ENCODE data around the gene RND1. TPM values are rescaled to one million over a fixed set of nuclear protein-coding genes. Genes with fewer than 3 reads are reported as not detected.

Gene RND1
- total and polyA plus RNA-seq, 2 of the 13 experiments (the other 11 are each of a cell fraction or from before 2014, with no cell fraction given) = 1.8 to 1.9 TPM

DNA sequence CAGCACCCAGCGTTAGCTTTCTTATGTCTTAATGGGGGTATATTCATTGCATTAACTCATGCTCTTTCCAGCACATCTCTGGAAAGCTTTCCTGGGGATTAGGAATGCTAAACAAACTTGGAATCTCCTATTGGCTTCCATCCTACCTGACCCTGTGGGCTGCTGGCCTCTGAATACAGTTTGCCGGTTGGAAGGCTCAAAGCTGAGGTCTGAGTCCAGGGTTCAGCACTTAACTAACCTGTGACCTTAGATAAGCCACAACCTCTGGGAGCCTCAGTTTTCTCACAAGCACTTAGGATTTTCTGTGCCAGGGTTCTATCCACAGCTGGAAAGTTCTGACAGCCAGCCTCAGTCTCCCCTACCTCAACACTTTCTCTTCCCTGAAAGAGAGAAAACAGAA, 12.9 kb upstream of the RND1 start:
- no peak overlapping the region for H3K9ac ChIP-seq (ENCODE audit: insufficient read depth, low read depth, low read length)
- H3K36me3 ChIP-seq (replicated peaks in 1 of 2; ENCODE audit: control insufficient read depth in 1 of 2, insufficient read depth in 2 of 2, low read length in 2 of 2) = no peaks in the 10 kb centered on the region
- H4K20me1 ChIP-seq (ENCODE audit: insufficient read depth, low read length) = no peaks in the 10 kb centered on the region
- WGBS (ENCODE audit: low lambda C conversion rate) = 0% methylated on average over 1 of the region's 2 CpGs
- no peak for DNase-seq (ENCODE audit: low spot score)
- in situ Hi-C loops (cut with HindIII; ENCODE audit: extremely low pct_ligation_motif_present, low pct_unique_long_range_greater_than_20kb) (no loop called here), intact Hi-C loops (cut with micrococcal nuclease; ENCODE audit: unreplicated experiment) (no loop called here)
- peak; percentile 55 for FAIRE-seq
- peaks cover 2 to 23% of the 10 kb centered on the region in 2 experiments; a peak in 3 of 5 replicates for H3K27me3 ChIP-seq (ENCODE audit: control insufficient read depth in 1 of 2, insufficient read depth in 2 of 2, low read length in 2 of 2)
- H3K79me2 ChIP-seq (ENCODE audit: insufficient read depth, low read length) = no peaks in the 10 kb centered on the region
- peak overlapping the region; percentile 42 for H3K4me2 ChIP-seq (ENCODE audit: low read depth, low read length)
- no peaks in the 10 kb centered on the region for H3K9me3 ChIP-seq (ENCODE audit: low read length)
- H2AFZ ChIP-seq (ENCODE audit: low read length) = no peak overlapping the region
- H3K4me3 ChIP-seq (replicated peaks in 1 of 3; ENCODE audit: insufficient read depth in 1 of 3, low read depth in 2 of 3, low read length in 3 of 3) = 0 out of 6 replicates have a peak overlapping the region, but pooled peaks of 1 of the 3 experiments have one; percentile 1
- POLR2A ChIA-PET = interaction anchor here (1.9 kb wide), 1 partner anchor 12 kb away, joined by 23 read pairs; the partner anchor contains the start of gene RND1
- H3K27ac ChIP-seq (ENCODE audit: extremely low read length, insufficient read depth, low read length) = no peak overlapping the region
- peak; percentile 60 for ATAC-seq
- CTCF ChIA-PET (ENCODE audit: low intra/inter-chr PET ratio, low total read pairs) = no interaction called here
- no TSS peak for BruUV-seq (replicated peaks)
- peaks cover 60% of the 10 kb centered on the region for H3K4me1 ChIP-seq (ENCODE audit: insufficient read depth, low read length)
- TF ChIP-seq, protein P1, sequence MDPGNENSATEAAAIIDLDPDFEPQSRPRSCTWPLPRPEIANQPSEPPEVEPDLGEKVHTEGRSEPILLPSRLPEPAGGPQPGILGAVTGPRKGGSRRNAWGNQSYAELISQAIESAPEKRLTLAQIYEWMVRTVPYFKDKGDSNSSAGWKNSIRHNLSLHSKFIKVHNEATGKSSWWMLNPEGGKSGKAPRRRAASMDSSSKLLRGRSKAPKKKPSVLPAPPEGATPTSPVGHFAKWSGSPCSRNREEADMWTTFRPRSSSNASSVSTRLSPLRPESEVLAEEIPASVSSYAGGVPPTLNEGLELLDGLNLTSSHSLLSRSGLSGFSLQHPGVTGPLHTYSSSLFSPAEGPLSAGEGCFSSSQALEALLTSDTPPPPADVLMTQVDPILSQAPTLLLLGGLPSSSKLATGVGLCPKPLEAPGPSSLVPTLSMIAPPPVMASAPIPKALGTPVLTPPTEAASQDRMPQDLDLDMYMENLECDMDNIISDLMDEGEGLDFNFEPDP (CRISPR knock-in tag; conservative IDR thresholded peaks at IDR 0.05) = no peak
- TF ChIP-seq PAX8 (CRISPR knock-in tag; IDR thresholded peaks at IDR 0.05; ENCODE audit: borderline replicate concordance) (no peak), SALL1 (CRISPR knock-in tag; IDR thresholded peaks at IDR 0.05) (no peak), PHF20 (CRISPR knock-in tag; IDR thresholded peaks at IDR 0.05) (no peak), ZBTB14 (CRISPR knock-in tag; IDR thresholded peaks at IDR 0.05) (no peak), ARNT2 (CRISPR knock-in tag; IDR thresholded peaks at IDR 0.05; ENCODE audit: low read depth) (no peak), ERF (CRISPR knock-in tag; IDR thresholded peaks at IDR 0.05) (no peak), ZNF598 (CRISPR knock-in tag; IDR thresholded peaks at IDR 0.05; ENCODE audit: borderline replicate concordance) (no peak), BRF2 (CRISPR knock-in tag; IDR thresholded peaks at IDR 0.05) (no peak), RXRB (CRISPR knock-in tag; IDR thresholded peaks at IDR 0.05; ENCODE audit: borderline replicate concordance) (peak; percentile 38; the same call in 1 of the 2 replicates), REPIN1 (CRISPR knock-in tag; IDR thresholded peaks at IDR 0.05; ENCODE audit: borderline replicate concordance, low read depth) (no peak), ZNF629 (CRISPR knock-in tag; conservative IDR thresholded peaks at IDR 0.05) (0 out of 2 replicates have a peak, but pooled peaks have one; percentile 50)
- TF ChIP-seq, protein P2, sequence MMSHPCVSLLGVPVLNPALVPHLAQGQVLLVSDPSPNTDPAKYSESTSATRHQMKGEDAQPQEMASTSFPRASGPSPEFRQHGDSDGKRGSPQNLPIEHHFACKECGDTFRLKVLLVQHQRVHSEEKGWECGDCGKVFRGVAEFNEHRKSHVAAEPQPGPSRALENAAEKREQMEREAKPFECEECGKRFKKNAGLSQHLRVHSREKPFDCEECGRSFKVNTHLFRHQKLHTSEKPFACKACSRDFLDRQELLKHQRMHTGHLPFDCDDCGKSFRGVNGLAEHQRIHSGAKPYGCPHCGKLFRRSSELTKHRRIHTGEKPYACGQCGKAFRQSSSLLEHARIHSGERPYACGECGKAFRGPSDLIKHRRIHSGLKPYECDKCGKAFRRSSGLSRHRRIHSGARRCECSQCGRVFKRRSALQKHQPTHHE (CRISPR knock-in tag; IDR thresholded peaks at IDR 0.05; ENCODE audit: borderline replicate concordance) = no peak
- TF ChIP-seq, protein P3, sequence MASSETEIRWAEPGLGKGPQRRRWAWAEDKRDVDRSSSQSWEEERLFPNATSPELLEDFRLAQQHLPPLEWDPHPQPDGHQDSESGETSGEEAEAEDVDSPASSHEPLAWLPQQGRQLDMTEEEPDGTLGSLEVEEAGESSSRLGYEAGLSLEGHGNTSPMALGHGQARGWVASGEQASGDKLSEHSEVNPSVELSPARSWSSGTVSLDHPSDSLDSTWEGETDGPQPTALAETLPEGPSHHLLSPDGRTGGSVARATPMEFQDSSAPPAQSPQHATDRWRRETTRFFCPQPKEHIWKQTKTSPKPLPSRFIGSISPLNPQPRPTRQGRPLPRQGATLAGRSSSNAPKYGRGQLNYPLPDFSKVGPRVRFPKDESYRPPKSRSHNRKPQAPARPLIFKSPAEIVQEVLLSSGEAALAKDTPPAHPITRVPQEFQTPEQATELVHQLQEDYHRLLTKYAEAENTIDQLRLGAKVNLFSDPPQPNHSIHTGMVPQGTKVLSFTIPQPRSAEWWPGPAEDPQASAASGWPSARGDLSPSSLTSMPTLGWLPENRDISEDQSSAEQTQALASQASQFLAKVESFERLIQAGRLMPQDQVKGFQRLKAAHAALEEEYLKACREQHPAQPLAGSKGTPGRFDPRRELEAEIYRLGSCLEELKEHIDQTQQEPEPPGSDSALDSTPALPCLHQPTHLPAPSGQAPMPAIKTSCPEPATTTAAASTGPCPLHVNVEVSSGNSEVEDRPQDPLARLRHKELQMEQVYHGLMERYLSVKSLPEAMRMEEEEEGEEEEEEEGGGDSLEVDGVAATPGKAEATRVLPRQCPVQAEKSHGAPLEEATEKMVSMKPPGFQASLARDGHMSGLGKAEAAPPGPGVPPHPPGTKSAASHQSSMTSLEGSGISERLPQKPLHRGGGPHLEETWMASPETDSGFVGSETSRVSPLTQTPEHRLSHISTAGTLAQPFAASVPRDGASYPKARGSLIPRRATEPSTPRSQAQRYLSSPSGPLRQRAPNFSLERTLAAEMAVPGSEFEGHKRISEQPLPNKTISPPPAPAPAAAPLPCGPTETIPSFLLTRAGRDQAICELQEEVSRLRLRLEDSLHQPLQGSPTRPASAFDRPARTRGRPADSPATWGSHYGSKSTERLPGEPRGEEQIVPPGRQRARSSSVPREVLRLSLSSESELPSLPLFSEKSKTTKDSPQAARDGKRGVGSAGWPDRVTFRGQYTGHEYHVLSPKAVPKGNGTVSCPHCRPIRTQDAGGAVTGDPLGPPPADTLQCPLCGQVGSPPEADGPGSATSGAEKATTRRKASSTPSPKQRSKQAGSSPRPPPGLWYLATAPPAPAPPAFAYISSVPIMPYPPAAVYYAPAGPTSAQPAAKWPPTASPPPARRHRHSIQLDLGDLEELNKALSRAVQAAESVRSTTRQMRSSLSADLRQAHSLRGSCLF (CRISPR knock-in tag; IDR thresholded peaks at IDR 0.05; ENCODE audit: borderline replicate concordance) = no peak

All from HepG2 (cell line).